Measurements from ENCODE around the gene LY6G6F.

LY6G6F gene

GRCh38 chr6:31706599-31706998, at the start of gene LY6G6F:
LY6G6F (plus strand) TSS chr6:31706866; CDS start chr6:31706907, 41 bp downstream.
- DNase-seq = no peak

GRCh38 chr6:31657406-31658157, 49.1 kb upstream of the LY6G6F start:
- DNase-seq = no peak

- no peak for DNase-seq
Observed at GRCh38 chr6:31658158-31658688, 48.4 kb upstream of the LY6G6F start.

- DNase-seq = no peak
Observed at GRCh38 chr6:31658983-31659648, 47.5 kb upstream of the LY6G6F start.

GRCh38 chr6:31659649-31660380, 46.9 kb upstream of the LY6G6F start:
- no peak for DNase-seq

- DNase-seq = peak; percentile 84
Observed at GRCh38 chr6:31660381-31661261, 46.0 kb upstream of the LY6G6F start, which contains the start of gene C6orf47. C6orf47 (minus strand) TSS chr6:31660778; CDS start chr6:31659947, 831 bp downstream.

- DNase-seq = no peak
Observed at GRCh38 chr6:31661262-31662123, 45.2 kb upstream of the LY6G6F start.

GRCh38 chr6:31662124-31662723, 44.4 kb upstream of the LY6G6F start:
- DNase-seq = no peak

GRCh38 chr6:31663126-31663960, 43.3 kb upstream of the LY6G6F start:
- DNase-seq = no peak

GRCh38 chr6:31663961-31664789, 42.5 kb upstream of the LY6G6F start:
- DNase-seq = no peak

- DNase-seq = peak; percentile 93
Observed at GRCh38 chr6:31664790-31665500, 41.7 kb upstream of the LY6G6F start, which contains the start of gene GPANK1. GPANK1 (minus strand) TSS chr6:31664997; CDS start chr6:31664478, 519 bp downstream.

GRCh38 chr6:31665501-31666336, 40.9 kb upstream of the LY6G6F start, which contains the start of gene CSNK2B:
CSNK2B (plus strand) TSS chr6:31666080; CDS start chr6:31666832, 752 bp downstream.
- peak; percentile 99 for DNase-seq

- no peak for DNase-seq
Observed at GRCh38 chr6:31666337-31666965, 40.2 kb upstream of the LY6G6F start.

GRCh38 chr6:31669676-31670075, 37.0 kb upstream of the LY6G6F start, which contains the start of gene LY6G5B:
LY6G5B (plus strand) TSS chr6:31669976; CDS start chr6:31670951, 975 bp downstream.
- no peak for DNase-seq

GRCh38 chr6:31676322-31676903, 30.3 kb upstream of the LY6G6F start:
- no peak for DNase-seq

- DNase-seq = no peak
Observed at GRCh38 chr6:31676904-31677303, 29.8 kb upstream of the LY6G6F start.
